MG63 (cell line): Measurements from ENCODE around the gene PCDHA12. TPM values are rescaled to one million over a fixed set of nuclear protein-coding genes. Genes with fewer than 3 reads are reported as not detected.
"Not testable (repeated sequence)": the region's sequence is repeated elsewhere in the genome, so short reads cannot be mapped to it uniquely, and the experiment has no call there.

ENCODE experiments used
- DNase-seq: peaks from one replicate; pipeline ENCODE4 v3.0.0-alpha.2; 2020
- H3K27me3 ChIP-seq: fragments of 250-450 bp; sonication (Bioruptor Pico); 2 replicates; pipeline ENCODE4 v1.5.1; 2020; ENCODE audit warnings: mild to moderate bottlenecking, moderate library complexity
- H3K36me3 ChIP-seq: fragments of 250-450 bp; sonication (Bioruptor Pico); 2 replicates; pipeline ENCODE4 v1.5.1; 2020; ENCODE audit warnings: mild to moderate bottlenecking, moderate library complexity
- H3K4me3 ChIP-seq: fragments of 250-450 bp; sonication (Bioruptor Pico); 2 replicates; pipeline ENCODE4 v1.5.1; 2020; ENCODE audit warnings: mild to moderate bottlenecking, moderate library complexity
- H3K9me3 ChIP-seq: fragments of 250-450 bp; sonication (Bioruptor Pico); 2 replicates; pipeline ENCODE4 v1.5.1; 2020; ENCODE audit warnings: mild to moderate bottlenecking, moderate library complexity
- total RNA-seq: library from RNA; depleted of rRNA; stranded (reverse); fragments of >200 nt; shearing (Covaris generic); gene quantifications from 2 replicates; pipeline ENCODE4 v1.2.3, GENCODE V29; 2014; ENCODE audit warnings: low replicate concordance

Gene PCDHA12
- total RNA-seq, 1 experiment from 2014 or later: not detected

DNA sequence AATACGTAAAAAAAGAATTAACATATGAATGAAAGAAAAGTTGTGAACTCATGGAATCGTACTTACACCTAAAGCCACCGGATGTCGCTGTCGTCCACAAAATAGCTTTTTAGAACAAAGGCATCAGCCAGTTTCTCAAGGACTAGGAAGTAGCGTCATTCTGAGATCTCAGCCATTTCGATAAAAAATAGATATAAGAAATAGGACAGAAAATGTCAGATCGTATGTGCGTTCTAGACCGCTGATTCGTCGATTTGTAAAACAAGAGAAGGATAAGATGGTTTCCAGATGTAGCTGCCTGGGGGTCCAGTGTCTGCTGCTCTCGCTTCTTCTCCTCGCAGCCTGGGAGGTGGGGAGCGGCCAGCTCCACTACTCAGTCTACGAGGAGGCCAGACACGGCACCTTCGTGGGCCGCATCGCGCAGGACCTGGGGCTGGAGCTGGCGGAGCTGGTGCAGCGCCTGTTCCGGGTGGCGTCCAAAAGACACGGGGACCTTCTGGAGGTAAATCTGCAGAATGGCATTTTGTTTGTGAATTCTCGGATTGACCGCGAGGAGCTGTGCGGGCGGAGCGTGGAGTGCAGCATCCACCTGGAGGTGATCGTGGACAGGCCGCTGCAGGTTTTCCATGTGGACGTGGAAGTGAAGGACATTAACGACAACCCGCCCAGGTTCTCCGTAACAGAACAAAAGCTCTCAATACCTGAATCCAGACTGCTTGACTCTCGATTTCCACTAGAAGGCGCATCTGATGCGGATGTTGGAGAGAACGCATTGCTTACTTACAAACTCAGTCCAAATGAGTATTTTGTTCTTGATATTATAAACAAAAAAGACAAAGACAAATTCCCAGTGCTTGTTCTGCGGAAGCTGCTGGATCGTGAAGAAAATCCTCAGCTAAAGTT is 19.1 kb upstream of the PCDHA12 start, which contains the start of gene PCDHA10:
PCDHA10 (plus strand) TSS at position 126 of the 903 bp plus-strand sequence; CDS start at position 278, 152 bp downstream.
- H3K9me3 ChIP-seq: no peaks in the 10 kb centered on the region
- no peak for DNase-seq
- no peak within 1 kb of the TSS for H3K4me3 ChIP-seq
- peaks cover 5% of the 10 kb centered on the region for H3K27me3 ChIP-seq
- H3K36me3 ChIP-seq: no peaks in the 10 kb centered on the region

- Histone ChIP-seq H3K36me3 (no peaks in the 10 kb centered on the region), H3K4me3 (no peak overlapping the region), H3K27me3 (peaks cover 5% of the 10 kb centered on the region; the same call in 1 of the 2 replicates), H3K9me3 (no peaks in the 10 kb centered on the region)
- no peak for DNase-seq
These were observed 17.7 kb upstream of the PCDHA12 start for GRCh38 chr5:140857177-140857986.

GRCh38 chr5:140857987-140858240 is 17.2 kb upstream of the PCDHA12 start:
- Histone ChIP-seq H3K4me3 (no peak overlapping the region), H3K27me3 (peaks cover 5% of the 10 kb centered on the region; the same call in 1 of the 2 replicates), H3K9me3 (no peaks in the 10 kb centered on the region), H3K36me3 (no peaks in the 10 kb centered on the region)
- no peak for DNase-seq

DNA sequence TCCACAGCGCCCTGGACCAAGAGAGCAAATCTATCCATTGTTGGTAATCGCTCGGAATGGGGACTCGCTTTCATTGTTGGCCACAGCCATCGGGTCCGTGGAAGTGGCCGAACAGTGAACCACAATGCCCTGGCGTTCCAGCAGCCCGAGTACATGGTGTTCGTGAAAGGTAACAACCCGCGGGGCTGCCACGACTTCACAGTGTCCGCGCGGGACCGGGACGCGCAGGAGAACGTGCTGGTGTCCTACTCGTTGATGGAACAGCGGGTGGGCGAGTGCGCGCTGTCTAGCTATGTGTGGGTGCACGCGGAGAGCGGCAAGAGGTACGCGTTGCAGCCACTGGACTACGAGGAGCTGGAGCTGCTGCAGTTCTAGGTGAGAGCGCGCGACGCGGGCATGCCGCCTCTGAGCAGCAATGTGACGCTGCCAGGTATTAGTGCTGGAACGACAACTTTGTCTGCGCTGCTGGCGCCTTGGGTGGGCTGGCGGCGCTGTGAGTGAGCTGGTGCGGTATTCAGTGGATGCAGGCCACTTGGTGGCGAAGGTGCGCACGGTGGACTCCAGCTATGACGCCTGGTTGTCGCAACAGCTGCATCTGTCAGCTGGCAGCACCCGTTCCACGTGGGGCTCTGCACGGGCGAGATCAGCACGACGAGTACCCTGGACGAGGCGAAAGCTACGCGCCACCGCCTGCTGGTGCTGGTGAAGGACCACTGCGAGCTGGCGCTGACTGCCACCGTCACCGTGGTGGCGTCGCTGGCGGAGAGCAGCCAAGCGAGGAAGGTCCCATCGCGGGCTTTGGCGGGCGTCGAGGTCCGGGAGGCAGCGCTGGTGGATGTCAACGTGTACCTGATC is 12.4 kb upstream of the PCDHA12 start:
- Histone ChIP-seq H3K36me3 (no peaks in the 10 kb centered on the region), H3K27me3 (peaks cover 6% of the 10 kb centered on the region), H3K4me3 (no peak overlapping the region), H3K9me3 (no peaks in the 10 kb centered on the region)
- no peak for DNase-seq

DNA sequence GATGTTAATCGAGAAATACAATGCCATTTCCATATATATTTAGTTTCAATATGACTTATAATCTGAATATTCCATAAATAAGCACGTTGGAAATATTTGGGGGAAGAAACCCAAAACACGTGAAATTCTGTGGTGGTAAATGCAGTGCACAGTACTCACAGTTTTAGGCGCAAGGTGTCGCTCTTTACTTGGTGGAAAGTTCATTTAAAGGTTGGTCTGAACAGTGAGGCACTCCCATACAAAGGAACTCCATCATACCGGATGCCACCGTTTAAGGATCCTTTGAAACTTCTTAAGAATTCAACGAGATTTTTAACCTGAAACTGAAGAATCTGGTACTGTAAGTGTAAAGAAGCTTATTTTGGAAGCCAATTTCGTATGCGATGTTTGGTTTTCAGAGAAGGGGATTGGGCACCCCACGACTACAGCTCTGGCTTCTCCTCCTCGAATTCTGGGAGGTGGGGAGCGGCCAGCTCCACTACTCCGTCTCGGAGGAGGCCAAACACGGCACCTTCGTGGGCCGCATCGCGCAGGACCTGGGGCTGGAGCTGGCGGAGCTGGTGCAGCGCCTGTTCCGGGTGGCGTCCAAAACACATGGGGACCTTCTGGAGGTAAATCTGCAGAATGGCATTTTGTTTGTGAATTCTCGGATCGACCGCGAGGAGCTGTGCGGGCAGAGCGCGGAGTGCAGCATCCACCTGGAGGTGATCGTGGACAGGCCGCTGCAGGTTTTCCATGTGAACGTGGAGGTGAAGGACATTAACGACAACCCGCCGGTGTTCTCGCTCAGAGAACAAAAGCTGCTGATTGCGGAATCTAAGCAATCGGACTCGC is 6.2 kb upstream of the PCDHA12 start, which contains the start of gene PCDHA11:
PCDHA11 (plus strand) TSS at position 237 of the 834 bp plus-strand sequence; CDS start at position 384, 147 bp downstream.
- Histone ChIP-seq H3K9me3 (no peaks in the 10 kb centered on the region), H3K4me3 (no peak within 1 kb of the TSS), H3K27me3 (peaks cover 6% of the 10 kb centered on the region), H3K36me3 (no peaks in the 10 kb centered on the region)
- DNase-seq: no peak

GRCh38 chr5:140869555-140869886 is 5.6 kb upstream of the PCDHA12 start:
- Histone ChIP-seq H3K27me3 (peaks cover 5% of the 10 kb centered on the region), H3K4me3 (no peak overlapping the region), H3K9me3 (no peaks in the 10 kb centered on the region), H3K36me3 (no peaks in the 10 kb centered on the region)
- no peak for DNase-seq

DNA sequence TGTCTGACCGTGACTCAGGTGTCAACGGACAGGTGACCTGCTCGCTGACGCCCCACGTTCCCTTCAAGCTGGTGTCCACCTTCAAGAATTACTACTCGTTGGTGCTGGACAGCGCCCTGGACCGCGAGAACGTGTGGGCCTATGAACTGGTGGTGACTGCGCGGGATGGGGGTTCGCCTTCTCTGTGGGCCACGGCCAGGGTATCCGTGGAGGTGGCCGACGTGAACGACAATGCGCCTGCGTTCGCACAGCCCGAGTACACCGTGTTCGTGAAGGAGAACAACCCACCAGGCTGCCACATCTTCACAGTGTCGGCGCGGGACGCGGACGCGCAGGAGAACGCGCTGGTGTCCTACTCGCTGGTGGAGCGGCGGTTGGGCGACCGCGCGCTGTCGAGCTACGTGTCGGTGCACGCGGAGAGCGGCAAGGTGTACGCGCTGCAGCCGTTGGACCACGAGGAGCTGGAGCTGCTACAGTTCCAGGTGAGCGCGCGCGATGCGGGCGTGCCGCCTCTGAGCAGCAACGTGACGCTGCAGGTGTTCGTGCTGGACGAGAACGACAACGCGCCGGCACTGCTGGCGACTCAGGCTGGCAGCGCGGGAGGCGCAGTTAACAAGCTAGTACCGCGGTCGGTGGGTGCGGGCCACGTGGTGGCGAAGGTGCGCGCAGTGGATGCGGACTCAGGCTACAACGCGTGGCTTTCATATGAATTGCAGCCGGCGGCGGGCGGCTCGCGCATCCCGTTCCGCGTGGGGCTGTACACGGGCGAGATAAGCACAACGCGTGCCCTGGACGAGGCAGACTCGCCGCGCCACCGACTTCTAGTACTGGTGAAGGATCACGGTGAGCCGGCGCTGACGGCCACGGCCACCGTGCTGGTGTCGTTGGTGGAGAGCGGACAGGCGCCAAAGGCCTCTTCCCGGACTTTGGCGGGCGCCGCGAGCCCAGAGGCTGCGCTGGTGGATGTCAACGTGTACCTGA is 4.6 kb upstream of the PCDHA12 start:
- Histone ChIP-seq H3K4me3 (no peak overlapping the region), H3K9me3 (no peaks in the 10 kb centered on the region), H3K27me3 (peaks cover 4% of the 10 kb centered on the region), H3K36me3 (no peaks in the 10 kb centered on the region)
- DNase-seq: no peak

DNA sequence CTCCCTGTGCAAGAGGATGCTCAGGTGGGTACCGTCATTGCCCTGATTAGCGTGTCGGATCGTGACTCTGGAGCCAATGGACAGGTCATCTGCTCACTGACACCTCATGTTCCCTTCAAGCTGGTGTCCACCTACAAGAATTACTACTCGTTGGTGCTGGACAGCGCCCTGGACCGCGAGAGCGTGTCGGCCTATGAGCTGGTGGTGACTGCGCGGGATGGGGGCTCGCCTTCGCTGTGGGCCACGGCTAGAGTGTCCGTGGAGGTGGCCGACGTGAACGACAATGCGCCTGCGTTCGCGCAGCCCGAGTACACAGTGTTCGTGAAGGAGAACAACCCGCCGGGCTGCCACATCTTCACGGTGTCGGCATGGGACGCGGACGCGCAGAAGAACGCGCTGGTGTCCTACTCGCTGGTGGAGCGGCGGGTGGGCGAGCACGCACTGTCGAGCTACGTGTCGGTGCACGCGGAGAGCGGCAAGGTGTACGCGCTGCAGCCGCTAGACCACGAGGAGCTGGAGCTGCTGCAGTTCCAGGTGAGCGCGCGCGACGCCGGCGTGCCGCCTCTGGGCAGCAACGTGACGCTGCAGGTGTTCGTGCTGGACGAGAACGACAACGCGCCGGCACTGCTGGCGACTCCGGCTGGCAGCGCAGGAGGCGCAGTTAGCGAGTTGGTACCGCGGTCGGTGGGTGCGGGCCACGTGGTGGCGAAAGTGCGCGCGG is 1.6 kb downstream of the PCDHA12 start:
- H3K9me3 ChIP-seq, DNase-seq, H3K36me3 ChIP-seq, H3K4me3 ChIP-seq, H3K27me3 ChIP-seq: not testable (repeated sequence)

DNA sequence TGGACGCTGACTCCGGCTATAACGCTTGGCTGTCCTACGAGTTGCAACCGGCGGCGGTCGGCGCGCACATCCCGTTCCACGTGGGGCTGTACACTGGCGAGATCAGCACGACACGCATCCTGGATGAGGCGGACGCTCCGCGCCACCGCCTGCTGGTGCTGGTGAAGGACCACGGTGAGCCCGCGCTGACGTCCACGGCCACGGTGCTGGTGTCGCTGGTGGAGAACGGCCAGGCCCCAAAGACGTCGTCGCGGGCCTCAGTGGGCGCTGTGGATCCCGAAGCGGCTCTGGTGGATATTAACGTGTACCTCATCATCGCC is 2.1 kb downstream of the PCDHA12 start:
- Histone ChIP-seq H3K9me3 (no peaks in the 10 kb centered on the region), H3K27me3 (no peaks in the 10 kb centered on the region; the same call in 1 of the 2 replicates), H3K4me3 (no peak overlapping the region), H3K36me3 (no peaks in the 10 kb centered on the region)
- no peak for DNase-seq

DNA sequence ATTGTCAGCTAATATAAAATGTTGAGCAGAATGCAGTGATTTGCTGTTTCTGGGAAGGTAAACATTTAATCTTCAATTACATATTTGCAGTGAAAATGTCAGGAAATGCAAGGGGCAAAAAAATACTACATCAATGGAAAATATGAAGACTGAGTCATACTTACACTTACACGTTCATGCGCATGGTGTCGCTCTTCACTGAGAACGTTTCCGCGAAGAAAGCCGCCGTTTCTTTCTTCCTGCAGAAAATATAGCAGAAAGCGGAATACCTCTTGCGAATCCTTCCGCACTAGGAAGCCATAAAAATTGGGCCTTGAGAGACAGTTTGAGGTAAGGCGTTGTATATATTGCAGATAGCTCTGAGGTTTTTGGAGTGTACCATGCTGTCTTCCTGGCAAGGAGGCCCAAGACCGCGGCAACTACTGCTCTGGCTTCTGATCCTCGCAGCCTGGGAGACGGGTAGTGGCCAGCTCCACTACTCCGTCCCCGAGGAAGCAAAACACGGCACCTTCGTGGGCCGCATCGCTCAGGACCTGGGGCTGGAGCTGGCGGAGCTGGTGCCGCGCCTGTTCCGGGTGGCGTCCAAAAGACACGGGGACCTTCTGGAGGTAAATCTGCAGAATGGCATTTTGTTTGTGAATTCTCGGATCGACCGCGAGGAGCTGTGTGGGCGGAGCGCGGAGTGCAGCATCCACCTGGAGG is 6.9 kb downstream of the PCDHA12 start, which contains the start of gene PCDHA13:
PCDHA13 (plus strand) TSS at position 236 of the 702 bp plus-strand sequence; CDS start at position 381, 145 bp downstream.
- H3K9me3 ChIP-seq: no peaks in the 10 kb centered on the region
- no peak for DNase-seq
- no peak within 1 kb of the TSS for H3K4me3 ChIP-seq
- no peaks in the 10 kb centered on the region for H3K27me3 ChIP-seq
- no peaks in the 10 kb centered on the region for H3K36me3 ChIP-seq

DNA sequence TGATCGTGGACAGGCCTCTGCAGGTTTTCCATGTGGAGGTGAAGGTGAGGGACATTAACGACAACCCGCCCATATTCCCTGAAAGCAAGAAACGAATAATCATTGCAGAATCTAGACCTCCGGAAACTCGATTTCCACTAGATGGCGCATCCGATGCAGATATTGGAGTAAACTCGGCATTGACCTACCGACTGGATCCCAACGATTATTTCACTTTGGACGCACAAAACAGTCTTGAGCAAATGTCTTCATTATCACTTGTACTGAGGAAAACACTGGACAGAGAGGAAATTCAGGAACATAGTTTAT is 7.4 kb downstream of the PCDHA12 start:
- Histone ChIP-seq H3K27me3 (peaks cover 2% of the 10 kb centered on the region; the same call in 1 of the 2 replicates), H3K4me3 (no peak overlapping the region), H3K36me3 (no peaks in the 10 kb centered on the region), H3K9me3 (no peaks in the 10 kb centered on the region)
- DNase-seq: no peak

- H3K36me3 ChIP-seq: no peaks in the 10 kb centered on the region
- no peaks in the 10 kb centered on the region for H3K9me3 ChIP-seq
- H3K27me3 ChIP-seq: peaks cover 4% of the 10 kb centered on the region; the same call in 1 of the 2 replicates
- no peak for DNase-seq
- no peak overlapping the region for H3K4me3 ChIP-seq
These were observed 8.3 kb downstream of the PCDHA12 start for GRCh38 chr5:140883373-140883772.

DNA sequence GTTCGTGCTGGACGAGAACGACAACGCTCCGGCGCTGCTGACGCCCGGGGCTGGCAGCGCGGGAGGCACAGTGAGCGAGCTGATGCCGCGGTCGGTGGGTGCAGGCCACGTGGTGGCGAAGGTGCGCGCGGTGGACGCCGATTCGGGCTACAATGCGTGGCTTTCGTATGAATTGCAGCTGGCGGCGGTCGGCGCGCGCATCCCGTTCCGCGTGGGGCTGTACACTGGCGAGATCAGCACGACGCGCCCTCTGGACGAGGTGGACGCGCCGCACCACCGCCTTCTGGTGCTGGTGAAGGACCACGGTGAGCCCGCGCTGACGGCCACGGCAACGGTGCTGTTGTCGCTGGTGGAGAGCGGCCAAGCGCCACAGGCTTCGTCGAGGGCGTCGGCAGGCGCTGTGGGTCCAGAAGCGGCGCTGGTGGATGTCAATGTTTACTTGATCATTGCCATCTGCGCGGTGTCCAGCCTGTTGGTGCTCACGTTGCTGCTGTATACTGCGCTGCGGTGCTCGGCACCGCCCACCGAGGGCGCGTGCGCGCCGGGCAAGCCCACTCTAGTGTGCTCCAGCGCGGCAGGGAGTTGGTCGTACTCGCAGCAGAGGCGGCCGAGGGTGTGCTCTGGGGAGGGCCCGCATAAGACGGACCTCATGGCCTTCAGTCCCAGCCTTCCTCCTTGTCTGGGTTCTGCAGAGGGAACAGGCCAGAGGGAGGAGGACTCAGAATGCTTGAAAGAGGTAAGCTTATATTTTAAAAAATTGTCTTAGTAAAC is 9.0 kb downstream of the PCDHA12 start:
- no peak for DNase-seq
- Histone ChIP-seq H3K4me3 (no peak overlapping the region), H3K9me3 (no peaks in the 10 kb centered on the region), H3K36me3 (no peaks in the 10 kb centered on the region), H3K27me3 (peaks cover 4% of the 10 kb centered on the region; the same call in 1 of the 2 replicates)
